CD4-positive, CD25-positive, alpha-beta regulatory T cell (primary cell): ENCODE results near the gene TTLL8. TPM values are rescaled to one million over a fixed set of nuclear protein-coding genes. Genes with fewer than 3 reads are reported as not detected.

Experiments used
- ATAC-seq, 2 donors: fragments of 150-1000 bp; cut with Tn5 transposase; one replicate each; pipeline ENCODE4 v1.10.0; 2021; ENCODE audit warnings: low read depth in 2 of 2, moderate number of reproducible peaks in 2 of 2, moderate library complexity in 1 of 2
- DNase-seq, 3 donors: peaks; one replicate each; pipeline versions ENCODE4 v3.0.0 to v3.0.0-alpha.2; 2012 to 2022; ENCODE audit warnings: mixed read lengths in 1 of 3
- H3K27ac ChIP-seq: one replicate; pipeline ENCODE4 v1.7.0; 2013; ENCODE audit warnings: mild to moderate bottlenecking, low read length; ENCODE audit not compliant: insufficient read depth, poor library complexity, severe bottlenecking
- H3K27me3 ChIP-seq: one replicate; pipeline ENCODE4 v1.7.0; 2013; ENCODE audit warnings: low read length; ENCODE audit not compliant: control insufficient read depth, insufficient read depth
- H3K36me3 ChIP-seq: one replicate; pipeline ENCODE4 v1.7.0; 2013; ENCODE audit warnings: mild to moderate bottlenecking, low read length, moderate library complexity; ENCODE audit not compliant: control insufficient read depth, insufficient read depth
- H3K4me1 ChIP-seq: 2 replicates; pipeline ENCODE4 v1.7.0; 2013; ENCODE audit warnings: mild to moderate bottlenecking, low read length; ENCODE audit not compliant: insufficient read depth, control insufficient read depth, poor library complexity, severe bottlenecking
- H3K4me3 ChIP-seq: one replicate; pipeline ENCODE4 v1.7.0; 2013; ENCODE audit warnings: low read depth, mild to moderate bottlenecking, low read length, moderate library complexity
- H3K9me3 ChIP-seq, 2 experiments: 1 replicate in 1 of 2; 2 replicates in 1 of 2; pipeline ENCODE4 v1.7.0; 2013; ENCODE audit warnings: low read length in 2 of 2, mild to moderate bottlenecking in 1 of 2, moderate library complexity in 1 of 2; ENCODE audit not compliant: control insufficient read depth in 2 of 2
- H3K27ac Mint-ChIP-seq, 3 donors: one replicate each; pipeline ENCODE4 v1.8.0; 2020 to 2022; ENCODE audit warnings: mild to moderate bottlenecking in 3 of 3, mixed read lengths in 3 of 3, moderate library complexity in 2 of 3
- H3K27me3 Mint-ChIP-seq: one replicate; pipeline ENCODE4 v1.8.0; 2022; ENCODE audit warnings: mild to moderate bottlenecking, mixed read lengths
- H3K36me3 Mint-ChIP-seq: one replicate; pipeline ENCODE4 v1.8.0; 2020; ENCODE audit warnings: mixed read lengths
- H3K4me1 Mint-ChIP-seq, 4 donors: one replicate each; pipeline ENCODE4 v1.8.0; 2020 to 2022; ENCODE audit warnings: mixed read lengths in 4 of 4, mild to moderate bottlenecking in 1 of 4
- H3K4me3 Mint-ChIP-seq, 4 donors: one replicate each; pipeline ENCODE4 v1.8.0; 2020 to 2022; ENCODE audit warnings: mild to moderate bottlenecking in 4 of 4, mixed read lengths in 4 of 4, moderate library complexity in 3 of 4
- H3K9me3 Mint-ChIP-seq, 7 donors: one replicate each; pipeline ENCODE4 v1.8.0; 2020 to 2022; ENCODE audit warnings: mixed read lengths in 7 of 7, mild to moderate bottlenecking in 3 of 7, moderate library complexity in 2 of 7
- polyA plus RNA-seq, 4 donors: library from polyadenylated mRNA; unstranded; fragments of 300-500 nt; fragmentation: Illumina TruSeq; gene quantifications; one replicate each; pipeline ENCODE4 v1.2.3, GENCODE V29; 2021
- total RNA-seq: library from RNA; stranded (reverse); gene quantifications from one replicate; pipeline ENCODE4 v1.2.3, GENCODE V29; 2022

TTLL8 gene
- total and polyA plus RNA-seq, 5 donors from 2014 or later = not detected

DNA sequence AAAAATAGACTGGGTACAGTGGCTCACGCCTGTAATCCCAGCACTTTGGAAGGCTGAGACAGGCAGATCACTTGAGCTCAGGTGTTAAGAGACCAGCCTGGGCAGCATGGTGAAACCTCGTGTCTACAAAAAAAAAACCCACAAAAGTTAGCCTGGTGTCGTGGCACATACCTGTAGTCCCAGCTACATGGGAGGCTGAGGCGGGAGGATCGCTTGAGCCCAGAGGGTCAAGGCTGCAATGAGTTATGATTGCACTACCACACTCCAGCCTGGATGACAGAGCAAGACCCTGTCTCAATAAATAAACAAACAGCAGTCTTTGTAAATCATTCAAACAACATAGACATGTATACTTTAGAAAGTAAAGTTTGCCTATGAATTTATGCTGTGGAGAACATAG lies 34.2 kb upstream of the TTLL8 start:
- peaks cover 0 to 2% of the 10 kb centered on the region in 2 experiments for H3K9me3 ChIP-seq
- ATAC-seq (no peak), DNase-seq (no peak)
- no peak overlapping the region for H3K4me3 ChIP-seq
- H3K36me3 Mint-ChIP-seq = no peaks in the 10 kb centered on the region
- H3K4me1 ChIP-seq = no peaks in the 10 kb centered on the region
- no peaks in the 10 kb centered on the region for H3K4me1 Mint-ChIP-seq
- no peaks in the 10 kb centered on the region for H3K36me3 ChIP-seq
- H3K27me3 ChIP-seq = peaks cover 11% of the 10 kb centered on the region
- peaks cover 6% of the 10 kb centered on the region for H3K27me3 Mint-ChIP-seq
- H3K27ac ChIP-seq = no peak overlapping the region
- H3K4me3 Mint-ChIP-seq = no peak overlapping the region
- H3K27ac Mint-ChIP-seq = no peak overlapping the region
- peaks cover 0 to 5% (median 2%) of the 10 kb centered on the region in 7 donors for H3K9me3 Mint-ChIP-seq

DNA sequence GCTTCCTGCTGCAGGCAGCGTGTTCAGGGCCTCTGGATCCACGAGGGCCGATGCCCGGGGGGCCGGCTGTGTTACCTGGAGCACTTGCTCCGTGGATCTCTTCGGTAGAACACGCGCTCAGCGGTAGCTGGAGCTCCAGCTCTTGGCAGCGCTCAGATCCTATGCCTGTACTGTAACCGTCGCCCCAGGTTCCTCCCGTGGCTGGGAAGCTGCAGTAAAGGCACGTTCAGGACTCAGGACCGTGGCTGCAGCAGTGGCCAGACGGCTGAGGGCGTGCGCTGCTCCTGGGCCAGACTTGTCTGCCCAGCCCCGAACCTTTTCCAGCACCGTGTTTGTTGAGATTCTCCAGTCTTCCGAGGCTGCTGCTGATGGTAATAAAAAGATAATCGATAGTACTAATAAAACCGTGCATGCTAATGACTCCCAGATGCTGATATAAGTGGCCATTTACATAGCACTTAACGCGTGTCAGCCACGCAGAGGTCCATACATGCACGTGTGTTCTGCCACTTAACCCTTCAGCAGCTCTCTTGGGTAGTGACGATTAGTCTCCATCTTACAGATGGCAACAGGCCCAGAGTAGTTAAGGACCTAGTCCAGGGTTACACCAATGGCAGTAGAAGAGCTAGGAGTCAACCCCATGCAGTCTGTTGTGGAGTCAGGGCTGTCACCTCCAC lies 33.1 kb upstream of the TTLL8 start:
- H3K27ac Mint-ChIP-seq = no peak overlapping the region
- DNase-seq (no peak), ATAC-seq (no peak)
- Histone ChIP-seq H3K9me3 (peaks cover 2 to 11% of the 10 kb centered on the region in 2 experiments), H3K4me3 (no peak overlapping the region), H3K36me3 (no peaks in the 10 kb centered on the region), H3K27me3 (peaks cover 7% of the 10 kb centered on the region), H3K4me1 (no peaks in the 10 kb centered on the region), H3K27ac (no peak overlapping the region)
- H3K27me3 Mint-ChIP-seq = peaks cover 6% of the 10 kb centered on the region
- H3K9me3 Mint-ChIP-seq = peaks cover 0 to 12% (median 8%) of the 10 kb centered on the region in 7 donors
- H3K4me1 Mint-ChIP-seq = peaks cover 0 to 4% (median 0%) of the 10 kb centered on the region in 4 donors
- no peak overlapping the region for H3K4me3 Mint-ChIP-seq
- peaks cover 3% of the 10 kb centered on the region for H3K36me3 Mint-ChIP-seq

GRCh38 chr22:50090412-50090714 lies 32.3 kb upstream of the TTLL8 start:
- Mint-ChIP-seq H3K9me3 (peaks cover 0 to 12% (median 8%) of the 10 kb centered on the region in 7 donors), H3K4me3 (no peak overlapping the region), H3K36me3 (peaks cover 3% of the 10 kb centered on the region), H3K27ac (no peak overlapping the region), H3K4me1 (peaks cover 0 to 4% (median under 1%) of the 10 kb centered on the region in 4 donors), H3K27me3 (peaks cover 9% of the 10 kb centered on the region)
- DNase-seq = no peak
- H3K27me3 ChIP-seq = peaks cover 4% of the 10 kb centered on the region
- no peak for ATAC-seq
- no peak overlapping the region for H3K27ac ChIP-seq
- peaks cover 2 to 11% of the 10 kb centered on the region in 2 experiments for H3K9me3 ChIP-seq
- H3K36me3 ChIP-seq = no peaks in the 10 kb centered on the region
- H3K4me3 ChIP-seq = no peak overlapping the region
- H3K4me1 ChIP-seq = peaks cover 3% of the 10 kb centered on the region

DNA sequence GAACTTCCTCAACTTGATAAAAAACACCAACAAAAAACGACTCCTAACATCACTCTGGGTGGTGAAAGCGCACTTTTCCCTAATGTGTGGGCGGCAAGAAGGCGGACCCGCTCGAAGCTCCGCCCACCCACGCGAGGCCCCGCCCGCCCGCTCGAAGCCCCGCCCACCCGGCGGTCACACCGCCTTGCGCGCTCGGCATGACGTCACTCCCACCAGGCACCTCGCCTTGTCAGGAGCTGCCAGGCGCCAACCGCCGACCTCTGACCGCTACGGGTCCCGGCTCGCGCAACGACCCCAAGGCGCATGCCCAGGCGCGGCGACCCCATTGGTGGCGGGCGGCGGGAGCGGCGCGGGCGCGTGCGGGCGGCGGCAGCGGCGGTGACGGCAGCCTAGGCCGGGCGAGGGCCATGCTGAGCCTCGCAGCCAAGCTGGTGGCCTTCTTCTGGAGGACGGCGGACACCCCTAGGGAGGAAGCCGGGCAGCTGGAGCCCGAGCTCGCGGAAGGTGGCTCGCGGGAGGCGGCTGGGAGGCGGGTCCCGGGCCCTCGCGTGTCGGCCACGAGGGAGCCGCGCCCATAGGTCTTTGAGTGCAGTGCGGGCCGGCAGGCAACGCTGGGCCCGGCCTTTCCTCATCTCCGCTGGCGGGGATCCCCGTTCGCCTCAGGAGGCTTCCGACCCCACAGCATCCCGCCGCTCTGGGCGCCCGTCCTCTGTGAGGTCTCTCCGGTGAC lies 31.7 kb upstream of the TTLL8 start, which contains the start of gene MOV10L1:
Gene MOV10L1 (plus strand): TSS at position 325 of the 730 bp plus-strand sequence. CDS start 83 bp downstream, at position 408.
- H3K27ac Mint-ChIP-seq = no peak within 1 kb of the TSS

GRCh38 chr22:50089231-50089630 lies 31.1 kb upstream of the TTLL8 start:
- DNase-seq (no peak), ATAC-seq (no peak)
- peaks cover 17% of the 10 kb centered on the region for H3K27me3 Mint-ChIP-seq
- H3K36me3 Mint-ChIP-seq = peaks cover 3% of the 10 kb centered on the region
- H3K36me3 ChIP-seq = no peaks in the 10 kb centered on the region
- no peak overlapping the region for H3K4me3 Mint-ChIP-seq
- H3K4me1 Mint-ChIP-seq = peaks cover 0 to 5% (median 2%) of the 10 kb centered on the region in 4 donors
- peaks cover 2 to 11% of the 10 kb centered on the region in 2 experiments for H3K9me3 ChIP-seq
- H3K9me3 Mint-ChIP-seq = peaks cover 0 to 12% (median 8%) of the 10 kb centered on the region in 7 donors
- H3K27ac Mint-ChIP-seq = no peak overlapping the region
- peaks cover 9% of the 10 kb centered on the region for H3K27me3 ChIP-seq
- no peak overlapping the region for H3K4me3 ChIP-seq
- H3K4me1 ChIP-seq = peaks cover 9% of the 10 kb centered on the region
- no peak overlapping the region for H3K27ac ChIP-seq

More for the DNA sequence above, 31.7 kb upstream of the TTLL8 start, which contains the start of gene MOV10L1:
- DNase-seq (no peak), ATAC-seq (no peak)
- Histone ChIP-seq H3K27me3 (peaks cover 9% of the 10 kb centered on the region), H3K27ac (no peak within 1 kb of the TSS), H3K36me3 (no peaks in the 10 kb centered on the region), H3K4me1 (peaks cover 8% of the 10 kb centered on the region), H3K4me3 (no peak within 1 kb of the TSS), H3K9me3 (peaks cover 2 to 11% of the 10 kb centered on the region in 2 experiments)
- H3K27me3 Mint-ChIP-seq = peaks cover 14% of the 10 kb centered on the region
- peaks cover 0 to 5% (median 2%) of the 10 kb centered on the region in 4 donors for H3K4me1 Mint-ChIP-seq
- peaks cover 3% of the 10 kb centered on the region for H3K36me3 Mint-ChIP-seq
- no peak within 1 kb of the TSS for H3K4me3 Mint-ChIP-seq
- peaks cover 0 to 12% (median 8%) of the 10 kb centered on the region in 7 donors for H3K9me3 Mint-ChIP-seq

- Mint-ChIP-seq H3K9me3 (peaks cover 0 to 12% (median 8%) of the 10 kb centered on the region in 7 donors), H3K27me3 (peaks cover 14% of the 10 kb centered on the region), H3K4me3 (no peak overlapping the region), H3K4me1 (peaks cover 0 to 5% (median 2%) of the 10 kb centered on the region in 4 donors), H3K27ac (no peak overlapping the region), H3K36me3 (peaks cover 3% of the 10 kb centered on the region)
- no peaks in the 10 kb centered on the region for H3K36me3 ChIP-seq
- peaks cover 9% of the 10 kb centered on the region for H3K4me1 ChIP-seq
- peaks cover 5% of the 10 kb centered on the region for H3K27me3 ChIP-seq
- H3K9me3 ChIP-seq = peaks cover 2 to 11% of the 10 kb centered on the region in 2 experiments
- ATAC-seq = no peak
- no peak for DNase-seq
- H3K27ac ChIP-seq = no peak overlapping the region
- H3K4me3 ChIP-seq = no peak overlapping the region
Observed at GRCh38 chr22:50088096-50088495, 30.0 kb upstream of the TTLL8 start.

- Histone ChIP-seq H3K9me3 (peaks cover 2 to 11% of the 10 kb centered on the region in 2 experiments), H3K4me1 (peaks cover 9% of the 10 kb centered on the region), H3K4me3 (no peak overlapping the region), H3K27ac (no peak overlapping the region), H3K27me3 (peaks cover 5% of the 10 kb centered on the region), H3K36me3 (no peaks in the 10 kb centered on the region)
- no peak overlapping the region for H3K27ac Mint-ChIP-seq
- H3K27me3 Mint-ChIP-seq = peaks cover 14% of the 10 kb centered on the region
- DNase-seq (no peak), ATAC-seq (no peak)
- H3K36me3 Mint-ChIP-seq = peaks cover 3% of the 10 kb centered on the region
- H3K4me1 Mint-ChIP-seq = peaks cover 0 to 5% (median 3%) of the 10 kb centered on the region in 4 donors
- no peak overlapping the region for H3K4me3 Mint-ChIP-seq
- peaks cover 0 to 12% (median 8%) of the 10 kb centered on the region in 7 donors for H3K9me3 Mint-ChIP-seq
Observed at GRCh38 chr22:50087646-50088045, 29.5 kb upstream of the TTLL8 start.
